Sigmoid colon (tissue), 7 donors: ENCODE results near the gene PNISR. TPM values are rescaled to one million over a fixed set of nuclear protein-coding genes. Genes with fewer than 3 reads are reported as not detected.
A peak's percentile ranks its signal among the peaks of the same experiment; 100 is the strongest.

Experiments used
- DNase-seq: peaks from one replicate; pipeline ENCODE4 v3.0.0-alpha.2; 2019
- H3K27ac ChIP-seq, 4 donors: fragments of 200-600 bp; sonication (generic); one replicate each; pipeline ENCODE4 v1.5.1; 2016 to 2019; ENCODE audit warnings: mild to moderate bottlenecking in 1 of 4
- H3K27me3 ChIP-seq, 3 donors: fragments of 200-600 bp; sonication (generic); one replicate each; pipeline ENCODE4 v1.5.1; 2019; ENCODE audit warnings: mild to moderate bottlenecking in 1 of 3
- H3K36me3 ChIP-seq, 4 donors: fragments of 200-600 bp; sonication (generic); one replicate each; pipeline ENCODE4 v1.5.1; 2016 to 2019
- H3K4me1 ChIP-seq, 4 donors: fragments of 200-600 bp; sonication (generic); one replicate each; pipeline ENCODE4 v1.5.1; 2017 to 2019
- H3K4me3 ChIP-seq, 4 donors: fragments of 200-600 bp; sonication (generic); one replicate each; pipeline ENCODE4 v1.5.1; 2017 to 2019; ENCODE audit warnings: mild to moderate bottlenecking in 2 of 4, moderate library complexity in 1 of 4
- H3K9me3 ChIP-seq, 4 donors: fragments of 200-600 bp in 3 of 4; sonication (generic) in 3 of 4; one replicate each; pipeline versions ENCODE4 v1.5.1 to v1.6.1; 2013 to 2019
- EP300 ChIP-seq, 4 donors: sonication (generic); formaldehyde crosslinking; IDR thresholded peaks; one replicate each; pipeline ENCODE4 v1.6.1; 2017; ENCODE audit warnings: antibody characterized with exemption in 4 of 4
- POLR2A ChIP-seq, 2 donors: fragments of 450-650 bp; IDR thresholded peaks; one replicate each; pipeline ENCODE4 v1.6.1; 2016; ENCODE audit warnings: antibody characterized with exemption in 2 of 2, mild to moderate bottlenecking in 2 of 2, moderate library complexity in 2 of 2
- POLR2AphosphoS5 ChIP-seq, 4 donors: sonication (generic); formaldehyde crosslinking; IDR thresholded peaks; one replicate each; pipeline ENCODE4 v1.6.1; 2017; ENCODE audit warnings: antibody characterized with exemption in 4 of 4
- WGBS, 2 donors: extraction: QIAGEN DNeasy Blood & Tissue Kit; methylation state at CpG; one replicate each; pipeline ENCODE4 v1.1.7; 2013; 5-methylcytosine and 5-hydroxymethylcytosine counted together
- intact Hi-C: fragments of 100-400 bp; cut with DNase I; formaldehyde crosslinking; loops from one replicate; pipeline ENCODE4 v1.15.1; 2023
- polyA plus RNA-seq, 3 donors: library from polyadenylated mRNA; stranded (reverse); fragments of 200-250 nt; gene quantifications; one replicate each; pipeline ENCODE4 v1.2.3, GENCODE V29; 2013
- total RNA-seq, 4 donors: library from RNA; depleted of rRNA; stranded (reverse); fragments of >200 nt; gene quantifications; one replicate each; pipeline ENCODE4 v1.1.0, GENCODE V29; 2016
- TF ChIP-seq, protein P1 (sequence below), 4 experiments: fragments of 450-650 bp in 3 of 4; fragments of 200-600 bp in 1 of 4; IDR thresholded peaks; one replicate each; pipeline ENCODE4 v1.5.1; 2016 to 2019; ENCODE audit warnings: antibody characterized with exemption in 4 of 4, mild to moderate bottlenecking in 3 of 4, moderate library complexity in 2 of 4
- donor health status: healthy with polysubstance abuse.
- donor health status: Bipolar disorder and iron deficiency.
- donor health status: healthy.

The PNISR gene
- total and polyA plus RNA-seq, 7 donors, result 9.5 to 253 (median 135) TPM

DNA sequence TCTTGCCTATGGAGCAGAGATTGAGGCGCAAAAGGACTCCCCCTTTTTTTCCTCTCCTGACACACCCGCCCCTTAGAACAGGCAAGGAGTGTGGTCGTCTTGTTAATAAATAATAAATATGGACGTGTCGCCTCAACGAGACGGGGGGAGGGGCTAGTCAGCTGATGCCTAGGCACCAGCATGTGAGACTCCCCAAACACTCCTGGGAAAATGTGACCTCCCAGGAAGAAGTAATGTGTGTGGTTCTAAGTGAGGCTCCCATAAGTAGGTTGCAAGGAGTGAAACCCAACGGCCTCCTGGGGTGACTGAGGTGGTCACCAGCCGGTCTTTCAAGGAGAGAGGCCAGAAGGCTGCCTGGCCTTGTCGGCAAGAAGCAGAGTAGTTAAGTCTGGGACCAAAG lies 74.5 kb downstream of the PNISR start:
- H3K27ac ChIP-seq, result peak overlapping the region; percentile 92 to 93 (median 93)

DNA sequence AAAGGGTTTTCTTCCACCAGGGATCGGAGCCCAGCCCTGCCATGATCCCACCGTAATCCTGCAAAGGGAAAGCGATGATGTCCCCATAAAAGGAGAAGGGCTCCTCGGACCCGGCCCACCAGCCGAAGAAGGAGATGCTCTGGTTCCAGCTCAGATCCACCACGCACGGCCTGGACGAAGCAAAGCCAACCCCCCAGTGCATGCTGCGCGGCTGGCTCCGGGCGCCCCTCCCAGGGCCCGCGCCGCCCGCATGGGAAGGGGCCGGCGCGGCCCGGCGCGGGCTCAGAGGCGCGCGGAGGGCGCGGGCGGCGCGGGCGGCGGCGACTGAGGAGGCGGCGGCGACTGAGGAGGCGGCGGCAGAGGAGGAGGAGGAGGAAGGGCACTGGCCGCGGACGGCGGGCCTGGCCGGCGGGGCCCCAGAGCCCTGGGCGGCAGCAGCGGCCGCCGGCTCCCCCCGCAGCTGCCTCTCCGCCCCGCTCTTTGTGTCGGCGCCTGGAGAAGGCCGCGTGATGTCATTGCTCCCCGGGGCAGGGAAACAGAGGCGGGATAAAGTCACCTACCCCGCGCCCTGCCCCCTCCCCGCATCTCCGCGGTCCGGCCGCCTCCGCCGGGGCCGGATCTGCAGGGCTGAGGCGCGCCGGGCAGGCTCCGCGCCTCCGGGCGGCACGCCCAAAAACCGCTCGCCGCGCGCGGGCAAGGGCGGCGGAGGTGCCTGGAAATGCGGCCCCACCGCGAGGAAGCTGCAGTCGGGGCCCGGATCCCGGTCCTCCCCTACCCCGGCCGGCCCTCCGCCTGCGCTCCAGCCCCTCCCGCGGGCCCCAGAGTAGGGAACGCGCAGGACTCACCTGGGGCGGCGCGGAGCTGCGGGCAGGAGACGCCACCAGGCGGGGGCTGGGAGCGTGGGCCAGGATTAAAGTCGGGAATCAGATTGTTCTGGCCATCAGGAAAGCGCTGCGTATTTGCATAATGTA lies 75.7 kb downstream of the PNISR start, which contains the start of gene FAXC:
Gene FAXC, minus strand, starts transcription at position 504 of the 971 bp plus-strand sequence. Its CDS starts 302 bp downstream, at position 202.
- peak; percentile 79 for DNase-seq
- WGBS, 2 donors, result 1% methylated on average over 108 of the region's 108 CpGs

More for the DNA sequence above, 74.5 kb downstream of the PNISR start:
- Histone ChIP-seq H3K36me3 (no peaks in the 10 kb centered on the region), H3K9me3 (no peaks in the 10 kb centered on the region), H3K4me3 (peak overlapping the region in 3 of 4 donors; percentile 73 to 90 (median 80)), H3K27me3 (peaks cover 0 to 3% (median 0%) of the 10 kb centered on the region in 3 donors), H3K4me1 (peaks cover 0 to 28% (median 9%) of the 10 kb centered on the region in 4 donors)
- intact Hi-C loops, result no loop called here
- DNase-seq, result no peak
- WGBS, 2 donors, result 15 to 26% methylated on average over 10 of the region's 10 CpGs
- peak in 1 of 4 donors; percentile 10 for TF ChIP-seq POLR2AphosphoS5 (IDR thresholded peaks at IDR 0.05)
- TF ChIP-seq EP300 (IDR thresholded peaks at IDR 0.05), result no peak

DNA sequence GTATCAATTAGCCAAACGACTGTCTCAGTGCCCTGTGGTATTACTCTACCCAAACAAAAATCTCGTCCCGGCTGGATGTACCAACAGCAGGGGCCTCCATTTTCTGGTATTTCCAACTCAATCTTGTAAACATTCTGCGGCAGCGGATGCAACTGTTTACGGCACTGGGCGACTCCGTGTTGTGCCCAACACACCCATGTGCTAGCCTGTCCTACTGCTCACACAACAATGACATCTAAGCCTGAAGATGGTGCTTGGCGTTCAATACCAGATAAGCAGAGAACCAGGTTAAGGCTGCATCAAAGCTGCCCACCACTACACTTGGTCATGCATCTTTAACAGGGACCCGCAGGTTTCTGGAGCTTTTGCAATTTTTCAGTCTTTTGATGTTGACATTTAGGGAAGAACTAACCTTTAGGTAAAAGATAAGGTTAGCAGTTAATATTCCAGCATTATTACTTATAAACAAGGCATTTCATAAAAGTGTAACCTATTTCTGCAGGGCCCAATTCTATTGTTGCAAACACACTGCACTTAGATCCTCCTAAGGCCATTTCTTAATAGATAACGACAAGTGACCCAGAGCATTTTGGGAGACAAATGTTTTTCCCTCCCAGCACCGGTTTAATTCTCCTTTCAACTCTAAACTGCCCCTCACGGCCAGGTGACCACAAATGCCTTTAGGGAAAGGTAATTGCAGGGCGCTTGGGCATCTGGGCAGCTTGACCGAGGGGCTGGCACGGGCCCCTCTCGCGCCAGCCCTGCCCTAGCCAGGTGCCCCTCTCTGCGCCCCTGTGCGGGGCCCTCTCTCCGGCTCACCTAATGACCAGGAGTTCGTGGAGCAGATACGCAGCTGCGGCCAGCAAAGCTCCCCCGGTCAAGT lies 76.6 kb downstream of the PNISR start:
- DNase-seq, result no peak
- Histone ChIP-seq H3K27me3 (peaks cover 0 to 3% (median 0%) of the 10 kb centered on the region in 3 donors), H3K27ac (peak overlapping the region; percentile 92 to 93 (median 93)), H3K4me3 (peak overlapping the region; percentile 49 to 90 (median 76)), H3K9me3 (no peaks in the 10 kb centered on the region), H3K4me1 (peaks cover 0 to 47% (median 13%) of the 10 kb centered on the region in 4 donors), H3K36me3 (no peaks in the 10 kb centered on the region)
- WGBS, 2 donors, result 49 to 69% methylated on average over 25 of the region's 25 CpGs
- TF ChIP-seq POLR2AphosphoS5 (IDR thresholded peaks at IDR 0.05) (no peak), POLR2A (IDR thresholded peaks at IDR 0.05) (no peak), EP300 (IDR thresholded peaks at IDR 0.05) (no peak)
- TF ChIP-seq, protein P1, sequence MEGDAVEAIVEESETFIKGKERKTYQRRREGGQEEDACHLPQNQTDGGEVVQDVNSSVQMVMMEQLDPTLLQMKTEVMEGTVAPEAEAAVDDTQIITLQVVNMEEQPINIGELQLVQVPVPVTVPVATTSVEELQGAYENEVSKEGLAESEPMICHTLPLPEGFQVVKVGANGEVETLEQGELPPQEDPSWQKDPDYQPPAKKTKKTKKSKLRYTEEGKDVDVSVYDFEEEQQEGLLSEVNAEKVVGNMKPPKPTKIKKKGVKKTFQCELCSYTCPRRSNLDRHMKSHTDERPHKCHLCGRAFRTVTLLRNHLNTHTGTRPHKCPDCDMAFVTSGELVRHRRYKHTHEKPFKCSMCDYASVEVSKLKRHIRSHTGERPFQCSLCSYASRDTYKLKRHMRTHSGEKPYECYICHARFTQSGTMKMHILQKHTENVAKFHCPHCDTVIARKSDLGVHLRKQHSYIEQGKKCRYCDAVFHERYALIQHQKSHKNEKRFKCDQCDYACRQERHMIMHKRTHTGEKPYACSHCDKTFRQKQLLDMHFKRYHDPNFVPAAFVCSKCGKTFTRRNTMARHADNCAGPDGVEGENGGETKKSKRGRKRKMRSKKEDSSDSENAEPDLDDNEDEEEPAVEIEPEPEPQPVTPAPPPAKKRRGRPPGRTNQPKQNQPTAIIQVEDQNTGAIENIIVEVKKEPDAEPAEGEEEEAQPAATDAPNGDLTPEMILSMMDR (IDR thresholded peaks at IDR 0.05), result no peak
- intact Hi-C loops, result loop anchor here (2.0 kb wide), 2 partner anchors 14 to 46 kb away; partner anchors contain the start of gene COQ3

More for the DNA sequence above, 75.7 kb downstream of the PNISR start, which contains the start of gene FAXC:
- Histone ChIP-seq H3K27ac (peak within 1 kb of the TSS; percentile 92 to 93 (median 93)), H3K4me3 (peak within 1 kb of the TSS; percentile 49 to 90 (median 76)), H3K4me1 (peaks cover 0 to 39% (median 13%) of the 10 kb centered on the region in 4 donors), H3K27me3 (peaks cover 0 to 3% (median 0%) of the 10 kb centered on the region in 3 donors), H3K9me3 (no peaks in the 10 kb centered on the region), H3K36me3 (no peaks in the 10 kb centered on the region)
- peak in 3 of 4 donors; percentile 30 to 55 (median 35) for TF ChIP-seq POLR2AphosphoS5 (IDR thresholded peaks at IDR 0.05)
- TF ChIP-seq POLR2A (IDR thresholded peaks at IDR 0.05), result no peak
- TF ChIP-seq, protein P1 (IDR thresholded peaks at IDR 0.05), result peak in 3 of 4 experiments; percentile 10 to 42 (median 32)
- no peak for TF ChIP-seq EP300 (IDR thresholded peaks at IDR 0.05)
- intact Hi-C loops, result loop anchor here (2.0 kb wide), 2 partner anchors 15 to 45 kb away; partner anchors contain the start of gene COQ3

Other genes with a start within 250 kb of the PNISR start
- 10 to 100 TPM; 23.1 to 54.0 (median 39.0) TPM for gene FAXC, start 75.6 kb downstream of the PNISR start, total RNA-seq
- gene FAXC, start 75.6 kb downstream of the PNISR start, polyA plus RNA-seq, result 1 to 10 TPM in 2 of 3 donors, under 1 TPM in 1; under 0.01 to 2.3 (median 1.4) TPM
- gene COQ3, start 31.1 kb downstream of the PNISR start, total RNA-seq, result 1 to 10 TPM; 3.0 to 7.9 (median 7.4) TPM
- 10 to 100 TPM; 10.5 to 13.2 (median 12.6) TPM for gene COQ3, start 31.1 kb downstream of the PNISR start, polyA plus RNA-seq
- gene USP45, start 90.1 kb upstream of the PNISR start, total RNA-seq, result 10 to 100 TPM; 19.4 to 35.2 (median 23.1) TPM
- 1 to 10 TPM; 4.3 to 5.4 (median 5.3) TPM for gene USP45, start 90.1 kb upstream of the PNISR start, polyA plus RNA-seq
- 10 to 100 TPM; 38.5 to 65.3 (median 55.8) TPM for gene CCNC, start 143.4 kb upstream of the PNISR start, total RNA-seq
- gene CCNC, start 143.4 kb upstream of the PNISR start, polyA plus RNA-seq, result 10 to 100 TPM; 30.5 to 61.0 (median 56.5) TPM
- gene PRDM13, start 181.5 kb upstream of the PNISR start, total RNA-seq, result not detected
- gene PRDM13, start 181.5 kb upstream of the PNISR start, polyA plus RNA-seq, result not detected